GM12865 (cell line): Measurements from ENCODE around the gene GMPR2.
A peak's percentile ranks its signal among the peaks of the same experiment; 100 is the strongest.
"Not testable (repeated sequence)": the region's sequence is repeated elsewhere in the genome, so short reads cannot be mapped to it uniquely, and the experiment has no call there.

Source experiments
- DNase-seq: peaks from one replicate; pipeline ENCODE4 v3.0.0; 2010; ENCODE audit warnings: low read depth
- H3K4me3 ChIP-seq: 2 replicates; pipeline ENCODE4 v1.5.1; 2011; ENCODE audit warnings: mild to moderate bottlenecking, low read depth, low read length, control low read depth
- TF ChIP-seq, protein P1 (sequence below): IDR thresholded peaks from 2 replicates; pipeline ENCODE4 v1.5.1; 2011; ENCODE audit warnings: low read length, control low read depth, low read depth, inconsistent platforms; ENCODE audit not compliant: insufficient read depth; ENCODE audit errors: missing control alignments

GMPR2 gene

GRCh38 chr14:24194873-24195185 lies 37.9 kb upstream of the GMPR2 start:
- DNase-seq, result no peak
- peak overlapping the region; percentile 77 for H3K4me3 ChIP-seq
- TF ChIP-seq, protein P1, sequence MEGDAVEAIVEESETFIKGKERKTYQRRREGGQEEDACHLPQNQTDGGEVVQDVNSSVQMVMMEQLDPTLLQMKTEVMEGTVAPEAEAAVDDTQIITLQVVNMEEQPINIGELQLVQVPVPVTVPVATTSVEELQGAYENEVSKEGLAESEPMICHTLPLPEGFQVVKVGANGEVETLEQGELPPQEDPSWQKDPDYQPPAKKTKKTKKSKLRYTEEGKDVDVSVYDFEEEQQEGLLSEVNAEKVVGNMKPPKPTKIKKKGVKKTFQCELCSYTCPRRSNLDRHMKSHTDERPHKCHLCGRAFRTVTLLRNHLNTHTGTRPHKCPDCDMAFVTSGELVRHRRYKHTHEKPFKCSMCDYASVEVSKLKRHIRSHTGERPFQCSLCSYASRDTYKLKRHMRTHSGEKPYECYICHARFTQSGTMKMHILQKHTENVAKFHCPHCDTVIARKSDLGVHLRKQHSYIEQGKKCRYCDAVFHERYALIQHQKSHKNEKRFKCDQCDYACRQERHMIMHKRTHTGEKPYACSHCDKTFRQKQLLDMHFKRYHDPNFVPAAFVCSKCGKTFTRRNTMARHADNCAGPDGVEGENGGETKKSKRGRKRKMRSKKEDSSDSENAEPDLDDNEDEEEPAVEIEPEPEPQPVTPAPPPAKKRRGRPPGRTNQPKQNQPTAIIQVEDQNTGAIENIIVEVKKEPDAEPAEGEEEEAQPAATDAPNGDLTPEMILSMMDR, result no peak

GRCh38 chr14:24195186-24196070 lies 37.3 kb upstream of the GMPR2 start, which contains the start of gene TM9SF1:
TM9SF1 (minus strand) TSS chr14:24195441; CDS start chr14:24195019, 422 bp downstream.
- H3K4me3 ChIP-seq, result peak within 1 kb of the TSS; percentile 77
- TF ChIP-seq, protein P1, result no peak
- DNase-seq, result peak; percentile 96

DNA sequence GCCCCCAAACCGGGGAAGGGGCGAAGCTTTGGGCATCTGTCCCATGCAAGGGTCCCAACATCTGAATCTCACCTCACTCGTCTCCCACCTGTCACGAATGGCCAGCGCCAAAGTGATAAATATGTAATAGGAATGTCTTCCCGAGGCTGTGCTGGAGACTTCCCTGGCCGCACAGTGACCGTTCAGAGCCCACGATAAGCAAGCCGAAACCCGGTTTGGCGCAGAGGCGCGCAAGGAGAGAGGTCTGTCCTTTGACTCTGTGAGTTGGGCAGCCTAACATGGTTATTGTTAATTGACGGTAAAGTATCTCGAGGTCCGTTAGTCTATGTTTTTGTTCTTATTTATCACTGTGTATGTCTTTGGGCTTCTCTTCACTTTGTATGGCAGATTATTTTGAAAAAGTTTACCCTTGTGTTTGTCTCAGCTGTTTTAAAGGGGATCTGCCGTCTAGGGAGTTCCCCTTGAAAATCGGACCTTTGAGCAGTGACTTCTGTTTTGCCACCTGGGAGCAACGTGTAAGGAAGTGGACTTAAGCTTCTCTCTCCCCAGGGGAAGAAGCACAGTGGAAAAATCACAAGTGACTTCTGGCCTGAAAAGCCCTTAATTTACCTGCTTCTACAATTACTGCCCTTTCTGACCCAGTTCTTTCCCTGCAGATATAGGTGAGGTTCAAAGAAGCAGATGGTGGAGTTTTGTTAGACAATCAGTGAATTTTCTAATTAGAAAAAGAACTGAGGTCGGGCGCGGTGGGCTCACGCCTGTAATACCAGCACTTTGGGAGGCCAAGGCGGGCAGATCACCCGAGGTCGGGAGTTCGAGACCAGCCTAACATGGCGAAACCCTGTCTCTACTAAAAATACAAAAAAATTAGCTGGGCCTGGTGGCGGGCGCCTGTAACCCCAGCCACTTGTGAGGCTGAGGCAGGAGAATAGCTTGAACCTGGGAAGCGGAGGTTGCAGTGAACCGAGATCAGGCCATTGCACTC lies 36.4 kb upstream of the GMPR2 start:
- TF ChIP-seq, protein P1, result no peak
- H3K4me3 ChIP-seq, result peak overlapping the region; percentile 77
- DNase-seq, result peak; percentile 75

DNA sequence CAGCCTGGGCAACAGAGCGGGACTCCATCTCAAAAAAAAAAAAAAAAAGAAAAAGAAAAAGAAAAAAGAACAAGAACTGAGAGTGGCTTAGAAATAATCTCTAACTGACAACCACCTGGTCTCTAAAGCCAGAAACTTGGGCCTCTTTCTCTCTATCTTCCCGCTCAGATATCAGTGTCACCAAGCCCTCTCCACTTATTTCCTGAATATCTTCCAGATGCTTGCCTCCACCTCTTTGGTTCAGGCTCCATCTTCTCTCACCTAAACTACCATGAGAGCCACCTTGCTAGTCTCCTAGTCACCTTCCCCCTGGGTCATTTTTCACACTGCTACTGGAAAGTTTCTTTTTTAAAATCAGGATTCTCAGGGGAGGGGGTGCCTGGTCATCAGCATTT lies 35.7 kb upstream of the GMPR2 start:
- peak overlapping the region; percentile 77 for H3K4me3 ChIP-seq
- DNase-seq, result no peak
- TF ChIP-seq, protein P1, result no peak

GRCh38 chr14:24198814-24199524 lies 33.8 kb upstream of the GMPR2 start:
- TF ChIP-seq, protein P1, result no peak
- H3K4me3 ChIP-seq, result no peak overlapping the region
- no peak for DNase-seq

DNA sequence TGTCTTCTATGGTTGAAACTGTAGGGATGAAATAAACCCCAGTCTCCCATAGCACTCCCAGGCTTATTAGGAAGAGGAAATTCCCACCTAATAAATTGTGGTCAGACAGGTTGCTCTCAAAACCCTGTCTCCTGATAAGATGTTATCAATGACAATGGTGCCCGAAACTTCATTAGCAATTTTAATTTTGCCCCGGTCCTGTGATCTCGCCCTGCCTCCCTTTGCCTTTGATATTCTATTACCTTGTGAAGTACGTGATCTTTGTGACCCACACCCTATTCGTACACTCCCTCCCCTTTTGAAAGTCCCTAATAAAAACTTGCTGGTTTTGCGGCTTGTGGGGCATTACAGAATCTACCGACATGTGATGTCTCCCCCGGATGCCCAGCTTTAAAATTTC lies 30.2 kb upstream of the GMPR2 start:
- H3K4me3 ChIP-seq, DNase-seq: not testable (repeated sequence)

DNA sequence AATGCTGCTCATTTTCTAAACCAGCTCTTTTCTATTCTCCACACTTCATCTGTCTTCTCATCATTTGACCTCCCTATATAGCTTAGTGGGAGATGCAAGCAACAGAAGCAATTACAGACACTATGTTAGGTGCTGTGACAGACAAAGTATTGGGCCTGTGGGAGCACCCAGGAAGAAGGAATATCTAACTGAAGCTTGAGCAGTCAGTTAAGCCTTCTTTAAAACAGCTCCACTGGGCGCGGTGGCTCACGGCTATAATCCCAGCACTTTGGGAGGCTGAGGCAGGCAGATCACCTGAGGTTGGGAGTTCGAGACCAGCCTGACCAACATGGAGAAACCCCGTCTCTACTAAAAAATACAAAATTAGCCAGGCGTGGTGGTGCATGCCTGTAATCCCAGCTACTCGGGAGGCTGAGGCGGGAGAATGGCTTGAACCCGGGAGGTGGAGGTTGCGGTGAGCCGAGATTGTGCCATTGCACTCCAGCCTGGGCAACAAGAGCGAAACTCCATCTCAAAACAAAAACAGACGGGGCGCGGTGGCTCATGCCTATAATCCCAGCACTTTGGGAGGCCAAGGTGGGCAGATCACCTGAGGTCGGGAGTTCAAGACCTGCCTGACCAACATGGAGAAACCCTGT lies 29.4 kb upstream of the GMPR2 start:
- DNase-seq, H3K4me3 ChIP-seq: not testable (repeated sequence)
